Fibroblast of lung (primary cell): ENCODE results near the gene CORO1A.

Source experiments
- EZH2 ChIP-seq: IDR thresholded peaks from 2 replicates; pipeline ENCODE4 v1.5.1; 2012; ENCODE audit warnings: low read length, control low read depth, mild to moderate bottlenecking; ENCODE audit errors: missing control alignments
- TF ChIP-seq, protein P1 (sequence below), 2 donors: IDR thresholded peaks in 1 of 2; conservative IDR thresholded peaks in 1 of 2; 1 replicate in 1 of 2; 2 replicates in 1 of 2; pipeline ENCODE4 v1.5.1; 2011 to 2012; ENCODE audit warnings: low read length in 2 of 2, control low read depth in 1 of 2, inconsistent platforms in 1 of 2, low read depth in 1 of 2, mild to moderate bottlenecking in 1 of 2

DNA sequence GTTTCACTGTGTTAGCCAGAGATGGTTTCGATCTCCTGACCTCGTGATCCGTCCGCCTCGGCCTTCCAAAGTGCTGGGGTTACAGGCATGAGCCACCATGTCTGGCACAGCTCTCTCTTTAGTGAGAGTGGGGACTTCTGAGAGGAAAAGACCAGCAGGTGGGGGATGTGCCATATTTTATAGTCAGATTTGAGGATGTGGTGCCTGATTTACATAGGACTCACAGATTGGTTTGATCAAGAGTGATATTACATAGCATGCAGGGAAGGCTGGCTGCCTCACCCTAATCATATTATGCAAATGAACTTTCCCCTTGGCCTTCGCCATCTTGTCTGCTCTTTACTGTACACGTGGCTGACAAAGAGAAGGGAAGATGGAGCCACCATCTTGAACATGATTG lies 32.3 kb upstream of the CORO1A start:
- TF ChIP-seq, protein P1, sequence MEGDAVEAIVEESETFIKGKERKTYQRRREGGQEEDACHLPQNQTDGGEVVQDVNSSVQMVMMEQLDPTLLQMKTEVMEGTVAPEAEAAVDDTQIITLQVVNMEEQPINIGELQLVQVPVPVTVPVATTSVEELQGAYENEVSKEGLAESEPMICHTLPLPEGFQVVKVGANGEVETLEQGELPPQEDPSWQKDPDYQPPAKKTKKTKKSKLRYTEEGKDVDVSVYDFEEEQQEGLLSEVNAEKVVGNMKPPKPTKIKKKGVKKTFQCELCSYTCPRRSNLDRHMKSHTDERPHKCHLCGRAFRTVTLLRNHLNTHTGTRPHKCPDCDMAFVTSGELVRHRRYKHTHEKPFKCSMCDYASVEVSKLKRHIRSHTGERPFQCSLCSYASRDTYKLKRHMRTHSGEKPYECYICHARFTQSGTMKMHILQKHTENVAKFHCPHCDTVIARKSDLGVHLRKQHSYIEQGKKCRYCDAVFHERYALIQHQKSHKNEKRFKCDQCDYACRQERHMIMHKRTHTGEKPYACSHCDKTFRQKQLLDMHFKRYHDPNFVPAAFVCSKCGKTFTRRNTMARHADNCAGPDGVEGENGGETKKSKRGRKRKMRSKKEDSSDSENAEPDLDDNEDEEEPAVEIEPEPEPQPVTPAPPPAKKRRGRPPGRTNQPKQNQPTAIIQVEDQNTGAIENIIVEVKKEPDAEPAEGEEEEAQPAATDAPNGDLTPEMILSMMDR (conservative IDR thresholded peaks at IDR 0.05 in 1 of 2, IDR thresholded peaks at IDR 0.05 in 1 of 2; ENCODE audit: low read depth in 1 of 2, low read length in 2 of 2) = no peak
- TF ChIP-seq EZH2 = no peak
